ENCODE data around the gene ATP1A4.
A peak's percentile ranks its signal among the peaks of the same experiment; 100 is the strongest.

The ATP1A4 gene

DNA sequence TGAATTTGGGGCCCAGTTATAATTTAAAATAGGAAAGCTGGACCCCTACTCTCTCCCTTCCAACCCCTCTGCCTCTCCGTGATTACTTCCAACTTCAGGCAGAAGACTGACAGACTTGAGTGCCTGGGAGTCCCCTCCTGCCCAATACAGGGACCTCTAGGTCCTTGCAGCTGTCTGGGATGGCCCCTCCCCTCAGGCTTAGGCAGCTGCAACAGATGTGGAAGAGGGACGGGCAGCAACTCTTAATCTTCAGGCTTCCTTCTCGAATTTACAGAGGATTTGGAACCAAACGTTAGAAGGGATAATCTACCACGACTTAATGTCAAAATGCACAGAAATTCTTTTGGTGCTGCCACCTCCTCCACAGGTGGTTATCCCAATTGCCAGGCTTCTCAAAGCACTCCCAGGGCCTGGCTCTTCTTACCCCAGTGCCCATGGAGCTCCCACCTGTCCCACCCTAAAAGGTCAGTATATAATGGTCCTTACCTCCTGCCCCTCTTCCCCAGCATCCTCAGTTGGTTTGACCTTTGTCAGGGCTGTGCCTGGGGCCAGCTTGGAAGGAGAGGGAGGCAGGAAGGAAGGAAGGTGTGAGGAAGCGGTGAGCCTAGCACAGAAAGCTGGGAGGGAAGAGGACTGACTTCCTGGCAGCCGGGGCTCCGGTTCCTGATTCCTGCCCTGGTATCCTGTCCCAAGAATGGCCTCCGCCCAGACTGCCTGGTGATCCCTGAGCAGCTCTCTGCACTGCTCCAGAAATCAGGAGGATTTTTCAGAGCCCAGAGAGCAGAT lies 56.6 kb downstream of the ATP1A4 start:
- DNase-seq = no peak

DNA sequence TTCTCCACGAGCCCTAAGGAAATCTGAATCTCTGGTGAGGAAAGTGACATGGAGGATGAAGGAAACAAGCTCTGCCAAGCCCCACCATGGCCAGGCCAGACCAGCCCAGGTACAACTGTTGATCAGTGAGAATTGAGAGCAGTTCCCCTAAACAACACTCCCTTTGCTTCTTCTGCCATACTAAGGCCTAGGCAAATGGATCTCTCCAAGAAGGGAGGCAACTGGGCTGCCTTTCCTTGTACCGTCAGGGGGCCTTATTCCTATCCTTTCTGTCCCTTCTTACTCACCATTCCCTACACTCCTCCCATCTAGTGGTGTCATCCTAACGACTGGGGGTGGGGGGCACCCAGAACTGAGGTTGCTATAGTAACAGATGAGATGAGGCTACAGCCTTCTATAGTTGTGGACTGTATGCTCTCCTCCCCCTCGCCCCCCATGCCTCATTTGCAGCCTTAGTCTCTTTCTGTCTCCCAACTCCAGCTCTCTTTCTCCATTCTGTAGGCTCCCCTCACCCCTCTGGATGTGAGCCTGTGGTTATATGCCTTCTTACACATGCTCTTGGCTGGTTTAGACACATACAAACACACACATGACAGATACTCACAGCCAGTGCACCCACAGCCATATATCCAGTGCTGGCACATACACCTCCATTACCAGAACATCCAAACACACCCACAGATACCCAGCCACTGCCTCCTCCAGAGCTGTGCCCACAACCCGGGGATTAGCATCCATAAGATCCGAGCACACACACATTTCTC lies 57.3 kb downstream of the ATP1A4 start:
- no peak for DNase-seq

DNA sequence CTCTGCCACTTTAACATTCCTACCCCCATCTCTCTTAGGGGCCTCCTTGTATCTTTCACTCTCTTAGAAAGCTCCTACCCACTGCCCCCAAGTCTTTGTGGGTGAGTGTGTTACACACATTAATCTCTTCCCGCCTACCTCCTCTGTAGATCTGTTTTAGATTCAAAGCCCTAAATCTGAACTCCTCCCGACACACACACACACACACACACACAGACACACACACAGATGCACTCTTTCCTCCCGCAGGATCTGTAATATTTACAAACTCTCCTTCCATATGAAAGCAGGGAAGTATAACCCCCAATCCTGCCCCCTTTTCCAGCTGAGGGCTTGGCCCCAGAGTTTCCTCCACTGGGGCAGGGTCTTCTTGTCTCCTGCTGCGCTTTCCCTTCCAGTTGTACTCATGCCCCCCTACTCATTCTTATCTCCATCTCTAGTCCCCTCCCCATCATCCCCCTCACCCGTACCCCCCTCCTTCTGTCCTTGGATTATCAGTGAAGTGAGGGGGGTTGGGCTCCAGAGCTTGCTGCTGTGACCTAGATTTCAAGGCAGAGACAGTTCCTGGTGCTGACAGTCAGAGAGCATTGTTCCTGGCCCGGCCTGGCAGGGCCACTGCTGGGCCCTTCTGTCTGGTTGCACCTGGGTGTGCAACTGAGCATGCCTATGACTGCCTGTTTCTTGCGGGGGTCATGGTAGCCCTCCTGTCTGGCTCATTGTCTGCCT lies 58.1 kb downstream of the ATP1A4 start:
- no peak for DNase-seq

DNA sequence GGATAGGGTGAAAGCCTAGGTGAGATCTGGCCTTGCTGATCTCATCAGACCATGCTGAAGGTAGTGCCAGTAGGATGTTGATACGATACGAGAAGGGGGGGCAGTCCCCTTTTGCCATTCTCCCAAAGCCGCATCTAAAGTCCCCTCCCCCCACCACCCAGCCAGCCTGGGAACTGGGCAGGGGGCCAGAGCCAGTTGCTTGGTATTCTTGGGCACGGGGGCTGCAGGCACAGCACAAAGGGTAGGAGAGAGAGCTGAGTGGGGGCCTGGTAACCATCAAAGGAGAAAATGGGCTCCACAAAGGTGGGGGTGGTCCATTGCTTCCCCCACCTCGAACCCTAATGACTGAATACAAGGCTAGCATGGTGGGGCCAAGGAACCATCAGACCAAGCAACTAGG lies 59.2 kb downstream of the ATP1A4 start:
- no peak for DNase-seq

DNA sequence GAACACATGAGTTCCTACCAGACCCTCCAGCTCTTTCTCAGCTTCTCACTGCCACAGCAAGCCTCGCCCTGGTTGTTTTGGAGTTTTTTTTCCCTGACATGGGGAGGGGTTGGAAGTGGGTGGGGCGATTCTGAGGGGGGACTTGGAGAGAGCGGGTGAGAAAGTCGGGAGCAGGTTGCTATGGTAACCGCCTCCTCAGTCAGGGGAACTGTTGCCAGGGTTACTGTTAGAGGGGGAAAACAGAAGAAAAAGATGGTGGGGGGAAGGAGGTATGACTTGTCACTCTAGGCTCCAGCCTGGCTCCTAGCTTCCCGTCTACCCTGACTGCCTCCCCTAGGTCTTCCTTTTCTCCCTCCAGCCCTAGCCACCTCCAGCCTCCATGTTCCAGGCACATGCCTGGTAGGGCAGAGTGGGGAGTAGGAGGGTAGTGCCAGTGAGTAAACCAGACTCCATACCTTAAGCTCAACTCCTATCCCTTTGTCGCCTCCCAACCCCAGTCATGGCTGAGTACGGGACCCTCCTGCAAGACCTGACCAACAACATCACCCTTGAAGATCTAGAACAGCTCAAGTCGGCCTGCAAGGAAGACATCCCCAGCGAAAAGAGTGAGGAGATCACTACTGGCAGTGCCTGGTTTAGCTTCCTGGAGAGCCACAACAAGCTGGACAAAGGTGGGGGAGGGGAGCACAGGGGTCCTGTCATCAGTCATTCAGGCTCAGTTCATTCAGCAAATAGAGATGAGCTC lies 59.8 kb downstream of the ATP1A4 start:
- DNase-seq = no peak

DNA sequence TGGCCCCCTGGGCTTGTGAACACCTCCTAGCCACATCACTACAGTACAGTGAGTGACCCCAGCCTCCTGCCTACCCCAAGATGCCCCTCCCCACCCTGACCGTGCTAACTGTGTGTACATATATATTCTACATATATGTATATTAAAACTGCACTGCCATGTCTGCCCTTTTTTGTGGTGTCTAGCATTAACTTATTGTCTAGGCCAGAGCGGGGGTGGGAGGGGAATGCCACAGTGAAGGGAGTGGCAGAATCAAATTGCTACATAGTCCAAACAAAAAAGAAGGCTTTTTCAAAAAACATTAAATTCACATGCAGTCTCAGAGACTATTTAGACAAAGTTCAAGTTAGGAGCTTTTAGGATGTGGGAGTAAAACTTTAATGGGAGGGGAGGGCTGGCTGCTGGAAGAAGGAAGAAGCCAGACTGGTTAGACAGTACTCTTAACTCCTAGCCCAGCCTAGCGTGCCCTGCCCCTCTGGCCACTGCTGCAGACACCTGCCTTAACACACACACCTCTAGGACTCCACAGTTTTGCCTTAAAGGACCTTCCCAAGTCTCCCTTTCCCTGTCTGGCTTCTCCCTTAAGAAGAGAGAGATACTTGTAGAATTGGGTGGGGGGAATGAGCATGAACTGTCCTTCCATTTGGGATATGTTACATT lies 63.2 kb downstream of the ATP1A4 start:
- DNase-seq = no peak

DNA sequence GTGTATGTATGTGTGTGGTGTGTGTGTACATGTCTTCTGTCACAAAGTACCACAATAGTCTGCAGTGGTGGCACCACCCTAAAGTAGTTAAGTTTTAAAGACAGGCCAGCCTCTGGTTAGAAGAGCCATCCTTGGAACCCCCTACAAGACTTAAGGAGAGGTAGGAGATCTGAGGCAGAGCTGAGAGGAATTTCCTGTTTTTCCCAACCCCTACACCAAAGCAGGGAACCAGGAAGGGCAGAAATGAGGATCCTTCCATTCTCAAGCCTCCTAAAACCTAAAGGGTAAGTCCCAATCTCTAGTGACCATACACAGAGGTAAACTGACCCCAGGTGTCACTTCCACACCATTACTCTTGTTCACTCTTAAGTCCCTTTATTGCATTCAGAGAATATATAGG lies 64.9 kb downstream of the ATP1A4 start:
- DNase-seq = no peak

DNA sequence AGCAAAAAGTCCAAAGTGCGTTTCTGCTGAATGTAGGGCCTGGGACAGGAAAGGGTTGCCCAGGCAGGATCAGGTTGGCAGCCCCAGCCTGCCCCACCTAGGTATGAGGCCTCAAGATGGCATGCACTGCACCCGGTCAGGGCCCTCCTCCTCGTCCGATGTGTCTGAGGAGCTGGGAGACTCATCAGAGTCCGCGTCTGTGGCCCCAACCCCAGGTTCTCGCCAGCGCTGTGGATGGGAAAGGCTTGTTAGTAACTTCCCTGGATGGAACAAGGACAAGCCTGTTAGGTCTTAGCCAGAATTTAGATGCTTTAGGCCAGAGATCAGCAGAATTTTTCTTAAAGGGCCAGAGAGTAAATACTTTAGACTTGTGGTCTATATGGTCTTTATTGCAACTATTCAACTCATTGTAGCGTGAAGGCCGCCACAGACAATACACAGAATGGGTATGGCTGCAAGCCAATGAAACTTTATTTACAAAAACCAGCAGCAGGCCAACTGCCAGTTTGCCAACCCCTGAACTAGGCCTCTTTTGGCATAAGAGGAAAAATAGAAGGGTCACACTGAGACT lies 66.2 kb downstream of the ATP1A4 start:
- DNase-seq = no peak

DNA sequence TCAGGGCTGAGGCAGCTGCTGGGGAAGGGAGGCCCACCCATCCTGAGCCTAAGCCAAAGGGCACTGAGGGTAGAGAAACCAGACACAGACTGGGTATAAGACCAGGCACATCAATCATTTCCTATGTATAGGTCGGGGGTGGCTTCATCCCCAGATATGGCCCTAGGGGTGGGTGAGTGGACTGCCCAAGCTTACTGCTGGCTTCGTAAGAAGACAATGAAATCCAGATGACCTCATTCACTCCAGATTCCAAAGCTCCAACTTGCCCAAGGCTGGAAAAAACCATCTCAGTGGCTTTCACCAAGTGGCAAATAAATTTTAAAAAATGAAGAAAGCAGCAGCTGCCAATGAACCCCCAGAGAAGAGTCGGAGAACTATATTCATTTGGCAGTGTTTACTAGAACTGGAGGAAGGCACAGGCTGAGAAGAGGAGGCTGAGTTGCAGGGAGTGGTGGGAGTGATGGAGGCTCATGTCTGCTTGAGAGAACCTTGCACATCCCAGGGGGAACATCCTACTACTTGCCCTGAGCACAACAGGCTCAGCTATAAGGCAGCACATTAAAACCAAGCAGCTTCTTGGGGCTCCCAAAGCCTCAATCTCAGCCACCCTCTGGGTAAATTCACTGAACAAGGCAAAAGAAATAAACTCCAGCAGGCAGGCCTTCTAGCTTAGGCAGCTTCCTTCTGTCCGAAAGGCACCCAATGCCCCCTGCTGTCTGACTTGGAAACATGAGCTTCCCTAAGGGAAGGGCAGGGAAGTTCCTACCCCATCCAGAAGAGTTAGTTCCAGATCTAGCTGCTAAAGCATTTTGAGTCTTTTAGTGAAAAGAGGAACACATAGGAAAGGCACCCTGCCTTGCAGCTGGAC lies 67.9 kb downstream of the ATP1A4 start:
- DNase-seq = peak; percentile 68

DNA sequence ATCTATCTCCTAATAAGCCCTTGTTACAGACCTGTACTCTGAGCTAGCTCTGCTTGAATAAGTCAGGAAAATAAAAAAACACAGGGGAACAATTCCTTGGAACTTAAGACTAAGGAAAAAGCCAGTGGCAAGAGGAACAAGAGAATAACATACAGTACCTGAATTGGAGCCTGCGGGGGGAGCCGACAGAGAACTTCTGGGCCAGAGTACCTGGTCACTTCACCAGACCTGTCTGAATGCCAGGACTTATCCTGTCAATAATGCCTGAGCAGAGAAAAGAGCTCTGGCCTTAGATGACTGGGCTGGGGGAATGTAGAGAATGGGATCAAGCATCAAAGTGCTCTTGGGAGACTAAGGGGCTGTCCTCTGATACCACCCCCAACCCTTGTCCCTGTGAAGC lies 68.9 kb downstream of the ATP1A4 start:
- no peak for DNase-seq

DNA sequence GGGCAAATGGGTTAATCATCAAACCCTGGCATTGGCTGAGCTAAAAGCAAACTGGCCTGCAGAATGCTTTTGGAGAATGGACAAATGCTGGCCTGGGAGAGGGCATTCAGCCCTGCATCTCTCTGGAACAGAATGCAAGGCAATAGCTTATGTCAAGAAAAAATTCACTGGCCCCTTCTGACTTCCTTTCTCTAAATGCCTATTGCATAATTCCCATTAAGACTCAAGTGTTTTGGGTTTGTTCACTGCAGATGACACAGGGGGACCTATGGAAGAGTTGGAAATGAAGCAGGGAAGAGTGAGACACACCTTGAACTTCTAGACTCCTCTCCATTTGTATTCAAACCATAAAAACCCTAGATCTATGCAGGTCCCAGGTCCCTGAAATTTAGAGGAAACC lies 69.7 kb downstream of the ATP1A4 start:
- DNase-seq = no peak

DNA sequence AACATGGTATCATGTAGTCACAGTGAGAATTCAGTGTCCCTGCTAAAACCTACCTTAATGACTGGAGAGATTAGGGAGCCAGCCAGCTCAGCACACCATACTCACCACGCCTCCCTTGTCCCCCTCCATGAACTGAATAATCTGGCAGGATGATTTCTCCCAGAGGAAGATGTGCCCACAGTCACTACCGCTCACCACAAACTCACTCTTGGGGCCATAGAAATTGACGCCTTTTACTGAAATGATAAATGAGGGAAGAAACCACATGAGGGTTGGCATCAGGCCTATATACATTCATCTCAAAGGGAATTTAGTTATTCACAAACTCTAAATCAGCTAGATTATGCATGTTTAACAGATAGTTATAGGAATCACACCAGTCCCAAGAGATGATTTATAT lies 71.1 kb downstream of the ATP1A4 start:
- no peak for DNase-seq

DNA sequence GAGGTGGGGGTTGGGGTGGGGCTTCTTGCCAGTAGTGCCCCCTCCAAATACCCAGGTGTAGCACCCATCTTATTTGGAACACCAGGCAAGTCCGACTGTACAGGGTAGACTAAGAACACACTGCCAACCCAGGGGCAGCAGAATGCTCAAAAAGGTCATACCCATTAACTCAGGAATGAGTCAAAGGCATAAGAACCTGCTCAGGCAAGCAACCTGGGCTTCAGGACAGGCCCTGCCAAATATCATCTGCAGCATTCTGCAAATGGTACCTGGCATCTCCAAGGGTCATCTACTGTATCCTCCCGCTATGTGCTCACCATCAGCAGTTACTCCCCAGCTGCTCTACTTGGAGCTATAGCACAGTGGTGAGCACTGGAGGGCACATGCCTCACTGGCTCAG lies 73.2 kb downstream of the ATP1A4 start:
- DNase-seq = no peak

DNA sequence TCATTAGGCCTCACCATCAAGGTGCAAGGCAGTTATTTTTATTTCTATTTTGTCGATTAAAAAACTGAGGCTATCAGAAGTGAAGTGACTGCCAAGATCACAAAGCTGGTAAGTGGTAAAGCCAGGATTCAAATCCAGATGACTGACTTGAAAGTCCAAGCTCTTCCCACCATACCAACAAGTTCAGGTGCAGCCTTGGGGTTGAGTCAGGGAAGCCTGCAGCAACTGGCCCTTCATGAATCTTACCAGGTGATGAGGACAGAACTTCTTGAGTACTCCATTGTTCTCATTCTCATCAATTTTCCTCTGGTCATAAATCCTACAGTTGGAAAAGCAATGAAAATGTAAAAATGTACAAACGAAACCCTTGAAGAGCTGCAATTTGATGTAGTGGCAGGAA lies 73.9 kb downstream of the ATP1A4 start:
- no peak for DNase-seq

DNA sequence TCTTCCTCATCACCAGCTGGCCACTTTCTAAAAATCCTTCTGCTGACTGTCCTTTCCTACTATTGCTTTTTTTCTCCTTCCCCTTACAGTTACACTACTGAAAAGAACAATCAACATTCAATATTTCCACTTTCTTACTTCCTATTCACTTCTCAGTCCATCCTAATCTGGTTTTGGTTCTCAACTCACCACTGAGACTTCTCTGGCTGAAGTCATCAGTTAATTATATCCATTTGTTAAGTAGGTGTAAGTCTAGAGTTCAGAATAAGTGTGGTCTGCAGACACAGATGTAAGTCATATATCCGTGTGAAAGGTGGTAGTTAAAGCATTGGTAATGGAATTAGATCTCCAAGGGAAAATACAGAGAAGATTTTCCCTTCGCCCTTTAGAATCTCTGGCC lies 75.2 kb downstream of the ATP1A4 start:
- no peak for DNase-seq

DNA sequence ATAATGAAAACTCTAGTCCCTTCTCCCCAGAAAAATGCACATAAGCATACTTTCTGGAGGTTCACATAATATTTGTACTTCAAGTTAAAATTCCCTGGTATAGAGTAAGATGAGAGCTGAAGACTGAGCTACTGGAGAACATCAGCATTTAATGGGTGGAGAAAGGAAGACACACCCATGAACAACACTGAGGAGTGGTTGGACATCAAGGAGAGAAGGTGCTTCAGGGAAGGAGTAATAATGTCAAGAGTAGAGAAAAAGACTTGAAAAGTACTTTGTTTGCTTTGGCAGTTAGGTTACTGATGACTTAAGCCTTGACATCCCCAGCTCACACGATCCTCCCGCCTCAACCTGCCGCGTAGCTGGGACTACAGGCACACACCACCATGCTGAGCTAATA lies 75.6 kb downstream of the ATP1A4 start:
- no peak for DNase-seq

DNA sequence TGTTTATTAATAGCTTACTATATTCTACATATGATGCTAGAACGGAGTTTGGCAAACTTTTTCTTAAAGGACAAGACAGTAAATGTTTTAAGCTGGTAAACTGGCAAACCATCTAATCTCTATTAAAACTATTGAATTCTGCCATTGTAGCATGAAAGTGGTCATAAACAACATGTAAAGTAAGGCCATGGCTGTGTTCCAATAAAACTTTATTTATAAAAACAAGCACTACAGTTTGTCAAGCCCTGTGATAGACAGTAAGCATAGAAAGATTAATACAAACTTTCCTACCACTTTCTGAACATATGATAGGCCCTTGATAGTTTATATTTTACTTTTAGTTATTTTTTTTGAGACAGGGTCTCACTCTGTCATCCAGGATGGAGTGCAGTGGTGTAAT lies 76.2 kb downstream of the ATP1A4 start:
- DNase-seq = no peak

DNA sequence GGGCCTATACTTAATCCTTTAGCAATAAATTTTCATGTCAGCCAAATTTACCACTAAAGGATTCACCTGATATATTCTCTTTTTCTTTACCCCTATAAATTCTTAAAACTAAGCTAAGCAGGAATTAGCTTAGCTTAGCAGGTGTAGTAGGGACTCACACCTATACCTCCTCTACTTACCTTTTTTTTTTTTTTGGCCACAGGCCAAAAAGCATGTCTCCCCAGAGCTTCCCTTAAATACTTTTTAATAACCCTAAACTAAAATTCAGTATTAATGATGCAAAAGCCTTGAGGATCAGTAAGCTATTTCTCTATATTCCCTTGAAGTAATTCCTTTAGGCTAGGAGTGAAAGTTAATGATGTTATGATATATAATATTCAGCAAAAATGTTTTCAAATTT lies 77.0 kb downstream of the ATP1A4 start:
- DNase-seq = no peak

DNA sequence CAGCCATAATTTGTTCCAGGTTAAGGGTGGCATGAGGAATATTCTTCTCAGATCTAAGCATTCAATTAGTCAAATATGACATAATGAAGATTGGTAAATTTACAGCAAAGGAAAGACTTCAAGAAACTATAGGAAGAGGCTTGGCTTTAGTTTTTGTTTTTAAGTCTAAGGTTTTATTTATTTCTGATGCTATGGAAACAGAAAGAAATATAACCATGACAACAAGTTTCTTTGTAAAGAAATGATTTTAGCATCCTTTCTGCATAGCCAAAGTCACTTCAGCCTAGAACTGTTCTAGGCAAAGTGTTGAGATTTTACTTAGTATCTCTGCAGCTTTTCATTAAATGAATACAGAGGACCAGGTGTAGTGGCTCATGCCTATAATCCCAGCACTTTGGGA lies 81.5 kb downstream of the ATP1A4 start:
- DNase-seq = no peak
